Esophagus squamous epithelium (tissue), 5 donors: ENCODE data around the gene GSAP. TPM values are rescaled to one million over a fixed set of nuclear protein-coding genes. Genes with fewer than 3 reads are reported as not detected.
"Not testable (repeated sequence)": the region's sequence is repeated elsewhere in the genome, so short reads cannot be mapped to it uniquely, and the experiment has no call there.

ENCODE experiments used
- DNase-seq: peaks from one replicate; lab custom pipeline; 2025; lab: John Stamatoyannopoulos, UW
- H3K27ac ChIP-seq, 4 donors: fragments of 200-600 bp; sonication (generic); one replicate each; pipeline ENCODE4 v1.5.1; 2016 to 2019; ENCODE audit warnings: mild to moderate bottlenecking in 1 of 4
- H3K27me3 ChIP-seq, 4 donors: fragments of 200-600 bp; sonication (generic); 1 replicate in 3 of 4; 2 replicates in 1 of 4; pipeline versions ENCODE4 v1.5.1 to v1.6.0; 2017 to 2021; ENCODE audit warnings: antibody characterized with exemption in 1 of 4
- H3K36me3 ChIP-seq, 3 donors: fragments of 200-600 bp; sonication (generic); one replicate each; pipeline ENCODE4 v1.5.1; 2016 to 2019
- H3K4me1 ChIP-seq, 3 donors: fragments of 200-600 bp; sonication (generic); one replicate each; pipeline ENCODE4 v1.5.1; 2017 to 2019
- H3K4me3 ChIP-seq, 4 donors: fragments of 200-600 bp; sonication (generic); 1 replicate in 3 of 4; 2 replicates in 1 of 4; pipeline ENCODE4 v1.5.1; 2016 to 2019; ENCODE audit warnings: mild to moderate bottlenecking in 2 of 4, moderate library complexity in 1 of 4
- H3K9me3 ChIP-seq, 3 donors: fragments of 200-600 bp; sonication (generic); one replicate each; pipeline ENCODE4 v1.5.1; 2016 to 2019
- CTCF ChIP-seq, 6 experiments: fragments of 450-650 bp in 4 of 6; fragments of 200-600 bp in 2 of 6; sonication (generic) in 2 of 6; IDR thresholded peaks; one replicate each; pipeline ENCODE4 v1.5.1; 2016 to 2019; ENCODE audit warnings: antibody characterized with exemption in 6 of 6, mild to moderate bottlenecking in 4 of 6, moderate library complexity in 4 of 6
- POLR2A ChIP-seq, 4 donors: fragments of 450-650 bp; IDR thresholded peaks; one replicate each; pipeline ENCODE4 v1.6.1; 2017; ENCODE audit warnings: antibody characterized with exemption in 4 of 4, mild to moderate bottlenecking in 4 of 4, moderate library complexity in 3 of 4
- WGBS, 2 donors: methylation state at CpG; one replicate each; pipeline ENCODE4 v1.1.5; 2018; 5-methylcytosine and 5-hydroxymethylcytosine counted together
- intact Hi-C: fragments of 100-400 bp; cut with DNase I; formaldehyde crosslinking; loops from one replicate; pipeline ENCODE4 v1.15.0; 2022
- total RNA-seq, 4 donors: library from RNA; depleted of rRNA; stranded (reverse); fragments of >200 nt; gene quantifications; one replicate each; pipeline ENCODE4 v1.1.0, GENCODE V29; 2016
- donor health status: DM: yes; HTN: yes; CAD: no.

GSAP gene
- total RNA-seq, 4 donors from 2014 or later = 5.7 to 22.5 (median 10.8) TPM

GRCh38 chr7:77352665-77353406 lies 63.3 kb downstream of the GSAP start:
- Histone ChIP-seq H3K36me3 (peaks cover 0 to 20% (median 0%) of the 10 kb centered on the region in 3 donors), H3K27ac (peak overlapping the region in 1 of 4 donors; percentile 7), H3K9me3 (no peaks in the 10 kb centered on the region), H3K4me1 (peaks cover 0 to 24% (median 0%) of the 10 kb centered on the region in 3 donors), H3K27me3 (no peaks in the 10 kb centered on the region), H3K4me3 (no peak overlapping the region)
- DNase-seq = no peak
- TF ChIP-seq POLR2A (IDR thresholded peaks at IDR 0.05) = no peak
- TF ChIP-seq CTCF (IDR thresholded peaks at IDR 0.05) = no peak
- intact Hi-C loops = no loop called here
- WGBS, 2 donors = 66 to 67% methylated on average over 4 of the region's 4 CpGs

- 32 to 61% methylated on average over 5 of the region's 5 CpGs for WGBS, 2 donors
- Histone ChIP-seq H3K4me3 (no peak overlapping the region), H3K27me3 (no peaks in the 10 kb centered on the region), H3K27ac (peak overlapping the region in 2 of 4 donors; percentile 7 to 34), H3K9me3 (no peaks in the 10 kb centered on the region), H3K36me3 (peaks cover 0 to 14% (median 0%) of the 10 kb centered on the region in 3 donors), H3K4me1 (peaks cover 0 to 24% (median 0%) of the 10 kb centered on the region in 3 donors)
- no peak for DNase-seq
- no peak for TF ChIP-seq POLR2A (IDR thresholded peaks at IDR 0.05)
- no peak for TF ChIP-seq CTCF (IDR thresholded peaks at IDR 0.05)
- intact Hi-C loops = no loop called here
Measured at GRCh38 chr7:77351539-77352004, 64.6 kb downstream of the GSAP start.

GRCh38 chr7:77349141-77349540 lies 67.0 kb downstream of the GSAP start:
- intact Hi-C loops = no loop called here
- Histone ChIP-seq H3K9me3 (no peaks in the 10 kb centered on the region), H3K27ac (no peak overlapping the region)

GRCh38 chr7:77348371-77348813 lies 67.8 kb downstream of the GSAP start:
- intact Hi-C loops = no loop called here
- no peak for DNase-seq
- peaks cover 0 to 4% (median 0%) of the 10 kb centered on the region in 3 donors for H3K36me3 ChIP-seq
- H3K4me3 ChIP-seq = no peak overlapping the region
- H3K27ac ChIP-seq = peak overlapping the region in 1 of 4 donors; percentile 10
- TF ChIP-seq POLR2A (IDR thresholded peaks at IDR 0.05) = no peak
- no peak for TF ChIP-seq CTCF (IDR thresholded peaks at IDR 0.05)
- no peaks in the 10 kb centered on the region for H3K27me3 ChIP-seq
- H3K4me1 ChIP-seq = peaks cover 0 to 24% (median 0%) of the 10 kb centered on the region in 3 donors
- 27 to 36% methylated on average over 3 of the region's 3 CpGs for WGBS, 2 donors
- H3K9me3 ChIP-seq = no peaks in the 10 kb centered on the region

More at GRCh38 chr7:77349141-77349540, 67.0 kb downstream of the GSAP start:
- Histone ChIP-seq H3K4me1 (peaks cover 0 to 24% (median 0%) of the 10 kb centered on the region in 3 donors), H3K4me3 (no peak overlapping the region), H3K36me3 (peaks cover 0 to 11% (median 0%) of the 10 kb centered on the region in 3 donors), H3K27me3 (no peaks in the 10 kb centered on the region)
- DNase-seq = no peak
- TF ChIP-seq CTCF (IDR thresholded peaks at IDR 0.05) (no peak), POLR2A (IDR thresholded peaks at IDR 0.05) (no peak)

- intact Hi-C loops = no loop called here
- TF ChIP-seq CTCF (IDR thresholded peaks at IDR 0.05) (no peak), POLR2A (IDR thresholded peaks at IDR 0.05) (no peak)
- no peak for DNase-seq
Measured at GRCh38 chr7:77346441-77346840, 69.7 kb downstream of the GSAP start.

GRCh38 chr7:77345426-77345825 lies 70.7 kb downstream of the GSAP start:
- H3K36me3 ChIP-seq, H3K4me3 ChIP-seq, DNase-seq, H3K27ac ChIP-seq, intact Hi-C loops, H3K27me3 ChIP-seq, H3K9me3 ChIP-seq: not testable (repeated sequence)
- 93 to 95% methylated on average over 9 of the region's 9 CpGs for WGBS, 2 donors
- peaks cover 0 to 11% (median 0%) of the 10 kb centered on the region in 3 donors for H3K4me1 ChIP-seq

More at GRCh38 chr7:77346441-77346840, 69.7 kb downstream of the GSAP start:
- Histone ChIP-seq H3K9me3 (no peaks in the 10 kb centered on the region), H3K4me3 (no peak overlapping the region), H3K36me3 (no peaks in the 10 kb centered on the region), H3K4me1 (peaks cover 0 to 16% (median 0%) of the 10 kb centered on the region in 3 donors), H3K27me3 (no peaks in the 10 kb centered on the region), H3K27ac (no peak overlapping the region)
- WGBS, 2 donors = 93 to 98% methylated on average over 3 of the region's 3 CpGs
